ENCODE measurements around the gene SNX6.

GRCh38 chr14:34643361-34643760 lies 13.4 kb upstream of the SNX6 start:
- TF ChIP-seq CTCF (IDR thresholded peaks at IDR 0.05) (no peak), POLR2A (IDR thresholded peaks at IDR 0.05) (no peak)

Measured in ovary (tissue), 3 donors.